ENCODE measurements around the gene MGA.
"Not testable (repeated sequence)": the region's sequence is repeated elsewhere in the genome, so short reads cannot be mapped to it uniquely, and the experiment has no call there.

The MGA gene

GRCh38 chr15:41727143-41727542 is 66.9 kb downstream of the MGA start:
- DNase-seq = no peak

GRCh38 chr15:41728061-41728460 is 67.9 kb downstream of the MGA start:
- DNase-seq = not testable (repeated sequence)

- no peak for DNase-seq
Observed at GRCh38 chr15:41730543-41730942, 70.3 kb downstream of the MGA start.

- no peak for DNase-seq
Observed at GRCh38 chr15:41732483-41732882, 72.3 kb downstream of the MGA start.

- no peak for DNase-seq
Observed at GRCh38 chr15:41734079-41734478, 73.9 kb downstream of the MGA start.

- DNase-seq = no peak
Observed at GRCh38 chr15:41735046-41735445, 74.8 kb downstream of the MGA start.

GRCh38 chr15:41735492-41735891 is 75.3 kb downstream of the MGA start:
- not testable (repeated sequence) for DNase-seq

GRCh38 chr15:41746802-41747201 is 86.6 kb downstream of the MGA start:
- no peak for DNase-seq

- no peak for DNase-seq
Observed at GRCh38 chr15:41756198-41756597, 96.0 kb downstream of the MGA start.

- DNase-seq = peak; percentile 78
Observed at GRCh38 chr15:41772720-41773331, 112.6 kb downstream of the MGA start.

GRCh38 chr15:41773332-41773728 is 113.1 kb downstream of the MGA start:
- DNase-seq = no peak

GRCh38 chr15:41773729-41774061 is 113.5 kb downstream of the MGA start:
- DNase-seq = no peak

GRCh38 chr15:41774062-41774881 is 114.1 kb downstream of the MGA start, which contains the start of gene MAPKBP1:
Gene MAPKBP1, plus strand, starts transcription at chr15:41774484. Its CDS starts 792 bp downstream, at chr15:41775276.
- DNase-seq = peak; percentile 96

- no peak for DNase-seq
Observed at GRCh38 chr15:41774882-41775417, 114.7 kb downstream of the MGA start.

GRCh38 chr15:41775651-41776050 is 115.4 kb downstream of the MGA start:
- no peak for DNase-seq

GRCh38 chr15:41777421-41777973 is 117.3 kb downstream of the MGA start:
- no peak for DNase-seq

- no peak for DNase-seq
Observed at GRCh38 chr15:41778521-41778920, 118.3 kb downstream of the MGA start.

GRCh38 chr15:41779662-41780157 is 119.5 kb downstream of the MGA start:
- no peak for DNase-seq

GRCh38 chr15:41780266-41780665 is 120.1 kb downstream of the MGA start:
- no peak for DNase-seq

- DNase-seq = no peak
Observed at GRCh38 chr15:41780727-41781126, 120.5 kb downstream of the MGA start.

- DNase-seq = no peak
Observed at GRCh38 chr15:41782371-41783282, 122.4 kb downstream of the MGA start.

GRCh38 chr15:41783296-41783695 is 123.1 kb downstream of the MGA start:
- DNase-seq = no peak

GRCh38 chr15:41788262-41788661 is 128.1 kb downstream of the MGA start:
- no peak for DNase-seq

All from NCI-H1436 (cell line).